ENCODE data around the gene RSU1. TPM values are rescaled to one million over a fixed set of nuclear protein-coding genes. Genes with fewer than 3 reads are reported as not detected.

RSU1 gene
- total RNA-seq, 1 donor from 2014 or later = 39.2 TPM

DNA sequence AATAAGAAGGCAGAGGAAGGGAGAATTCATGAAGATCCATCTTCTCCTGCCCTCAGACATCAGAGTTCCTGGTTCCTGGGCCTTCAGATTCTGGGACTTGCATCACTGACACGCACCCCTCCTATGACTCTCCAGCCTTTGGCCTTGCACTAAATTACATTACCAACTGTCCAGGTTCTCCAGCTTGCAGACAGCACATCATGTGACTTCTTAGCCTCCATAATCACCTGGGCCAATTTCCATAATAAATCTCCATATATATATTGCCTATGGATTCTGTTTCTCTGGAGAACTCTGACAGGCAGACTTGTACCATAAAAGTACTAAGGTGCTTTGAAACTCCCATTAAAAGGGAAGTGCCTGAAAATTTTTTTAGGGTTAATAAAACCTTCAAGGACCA lies 23.2 kb downstream of the RSU1 start:
- Histone ChIP-seq H3K4me3 (no peak overlapping the region), H3K4me1 (peaks cover 54% of the 10 kb centered on the region), H3K27ac (replicated peaks) (no peak overlapping the region), H3K27me3 (ENCODE audit: low read depth) (no peaks in the 10 kb centered on the region), H3K9me3 (replicated peaks) (no peaks in the 10 kb centered on the region), H3K36me3 (peaks cover 7% of the 10 kb centered on the region)
- intact Hi-C loops (cut with micrococcal nuclease) = no loop called here
- TF ChIP-seq, protein P1, sequence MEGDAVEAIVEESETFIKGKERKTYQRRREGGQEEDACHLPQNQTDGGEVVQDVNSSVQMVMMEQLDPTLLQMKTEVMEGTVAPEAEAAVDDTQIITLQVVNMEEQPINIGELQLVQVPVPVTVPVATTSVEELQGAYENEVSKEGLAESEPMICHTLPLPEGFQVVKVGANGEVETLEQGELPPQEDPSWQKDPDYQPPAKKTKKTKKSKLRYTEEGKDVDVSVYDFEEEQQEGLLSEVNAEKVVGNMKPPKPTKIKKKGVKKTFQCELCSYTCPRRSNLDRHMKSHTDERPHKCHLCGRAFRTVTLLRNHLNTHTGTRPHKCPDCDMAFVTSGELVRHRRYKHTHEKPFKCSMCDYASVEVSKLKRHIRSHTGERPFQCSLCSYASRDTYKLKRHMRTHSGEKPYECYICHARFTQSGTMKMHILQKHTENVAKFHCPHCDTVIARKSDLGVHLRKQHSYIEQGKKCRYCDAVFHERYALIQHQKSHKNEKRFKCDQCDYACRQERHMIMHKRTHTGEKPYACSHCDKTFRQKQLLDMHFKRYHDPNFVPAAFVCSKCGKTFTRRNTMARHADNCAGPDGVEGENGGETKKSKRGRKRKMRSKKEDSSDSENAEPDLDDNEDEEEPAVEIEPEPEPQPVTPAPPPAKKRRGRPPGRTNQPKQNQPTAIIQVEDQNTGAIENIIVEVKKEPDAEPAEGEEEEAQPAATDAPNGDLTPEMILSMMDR (IDR thresholded peaks at IDR 0.05; ENCODE audit: borderline replicate concordance) = no peak
- no peak for DNase-seq

- Histone ChIP-seq H3K36me3 (peaks cover 7% of the 10 kb centered on the region), H3K9me3 (replicated peaks) (no peaks in the 10 kb centered on the region), H3K27me3 (ENCODE audit: low read depth) (no peaks in the 10 kb centered on the region), H3K4me3 (no peak overlapping the region), H3K27ac (replicated peaks) (peak overlapping the region; percentile 84), H3K4me1 (peaks cover 56% of the 10 kb centered on the region)
- intact Hi-C loops (cut with micrococcal nuclease) = no loop called here
- TF ChIP-seq, protein P1 (IDR thresholded peaks at IDR 0.05; ENCODE audit: borderline replicate concordance) = no peak
- DNase-seq = peak; percentile 69
Observed at GRCh38 chr10:16792675-16793074, 24.5 kb downstream of the RSU1 start.

GRCh38 chr10:16789765-16790164 lies 27.5 kb downstream of the RSU1 start:
- Histone ChIP-seq H3K36me3 (peaks cover 7% of the 10 kb centered on the region), H3K9me3 (replicated peaks) (no peaks in the 10 kb centered on the region), H3K27ac (replicated peaks) (peak overlapping the region; percentile 20), H3K27me3 (ENCODE audit: low read depth) (no peaks in the 10 kb centered on the region), H3K4me1 (peaks cover 48% of the 10 kb centered on the region), H3K4me3 (peak overlapping the region; percentile 4)
- intact Hi-C loops (cut with micrococcal nuclease) = no loop called here
- TF ChIP-seq, protein P1 (IDR thresholded peaks at IDR 0.05; ENCODE audit: borderline replicate concordance) = no peak
- no peak for DNase-seq

DNA sequence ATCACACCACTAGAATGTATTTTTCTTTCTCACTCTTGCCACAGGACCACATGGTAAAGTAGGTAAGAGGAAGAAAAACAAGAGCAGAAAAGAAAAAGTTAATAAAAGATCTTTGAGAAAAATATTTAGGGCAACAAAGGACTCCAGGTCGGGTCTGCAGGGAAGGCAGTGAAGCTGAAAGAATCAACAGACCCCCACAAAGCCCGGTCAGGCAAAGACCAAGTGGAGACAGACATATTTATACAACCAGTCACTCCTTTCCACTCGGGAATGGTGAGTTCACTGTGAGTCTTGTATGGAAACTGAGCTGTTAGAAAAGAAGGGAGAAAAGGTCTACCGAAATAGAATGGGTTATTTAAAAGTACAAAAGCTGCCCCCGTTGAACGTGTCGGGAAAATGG lies 28.0 kb downstream of the RSU1 start:
- TF ChIP-seq, protein P1 (IDR thresholded peaks at IDR 0.05; ENCODE audit: borderline replicate concordance) = no peak
- Histone ChIP-seq H3K27me3 (ENCODE audit: low read depth) (no peaks in the 10 kb centered on the region), H3K27ac (replicated peaks) (peak overlapping the region; percentile 20), H3K4me3 (peak overlapping the region; percentile 4), H3K4me1 (peaks cover 48% of the 10 kb centered on the region), H3K36me3 (peaks cover 7% of the 10 kb centered on the region), H3K9me3 (replicated peaks) (no peaks in the 10 kb centered on the region)
- DNase-seq = no peak
- intact Hi-C loops (cut with micrococcal nuclease) = no loop called here

DNA sequence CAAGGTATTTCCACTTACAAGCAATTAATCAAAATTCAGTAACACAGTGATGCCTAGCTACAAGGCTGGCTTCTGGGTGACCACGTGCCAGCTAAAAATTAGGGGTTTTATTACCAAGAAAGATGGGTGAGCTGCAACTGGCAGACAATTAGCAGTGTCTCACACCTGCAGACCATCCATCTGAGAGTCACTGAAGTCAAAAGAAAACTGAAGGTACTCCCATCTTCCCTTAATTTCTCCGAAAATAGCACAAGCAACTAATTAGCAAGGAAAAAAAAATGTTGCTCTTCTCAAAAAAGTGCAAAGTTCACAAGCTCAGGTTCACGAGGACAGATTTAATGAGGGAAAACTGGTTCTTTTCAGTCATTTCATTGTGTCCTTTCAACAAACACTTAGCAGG lies 28.4 kb downstream of the RSU1 start:
- H3K27me3 ChIP-seq (ENCODE audit: low read depth) = no peaks in the 10 kb centered on the region
- TF ChIP-seq, protein P1 (IDR thresholded peaks at IDR 0.05; ENCODE audit: borderline replicate concordance) = no peak
- no peak for DNase-seq
- no peaks in the 10 kb centered on the region for H3K9me3 ChIP-seq (replicated peaks)
- peaks cover 48% of the 10 kb centered on the region for H3K4me1 ChIP-seq
- H3K27ac ChIP-seq (replicated peaks) = no peak overlapping the region
- no peak overlapping the region for H3K4me3 ChIP-seq
- intact Hi-C loops (cut with micrococcal nuclease) = no loop called here
- H3K36me3 ChIP-seq = peaks cover 7% of the 10 kb centered on the region

- no peak overlapping the region for H3K27ac ChIP-seq (replicated peaks)
Observed at GRCh38 chr10:16788125-16788524, 29.1 kb downstream of the RSU1 start.

More at GRCh38 chr10:16788125-16788524, 29.1 kb downstream of the RSU1 start:
- Histone ChIP-seq H3K27me3 (ENCODE audit: low read depth) (no peaks in the 10 kb centered on the region), H3K9me3 (replicated peaks) (no peaks in the 10 kb centered on the region), H3K36me3 (peaks cover 3% of the 10 kb centered on the region), H3K4me1 (peaks cover 43% of the 10 kb centered on the region), H3K4me3 (no peak overlapping the region)
- TF ChIP-seq, protein P1 (IDR thresholded peaks at IDR 0.05; ENCODE audit: borderline replicate concordance) = no peak
- intact Hi-C loops (cut with micrococcal nuclease) = no loop called here
- DNase-seq = no peak
